Measurements from ENCODE around the gene MYO1E.

MYO1E gene

GRCh38 chr15:59332009-59332408, 40.7 kb downstream of the MYO1E start:
- ChIA-PET POLR2A (no interaction called here), CTCF (interaction anchor here (1.6 to 2.6 kb wide), 3 partner anchors 7 to 17 kb away, joined by 4 to 10 read pairs (median 9); no protein-coding TSS in a partner anchor)
- DNase-seq (ENCODE audit: extremely low spot score) = no peak
- no peak for TF ChIP-seq CTCF (IDR thresholded peaks at IDR 0.05; ENCODE audit: control extremely low read depth, extremely low read depth, low read depth, missing control alignments)

- ChIA-PET CTCF (interaction anchor here (1.0 to 1.6 kb wide), 3 partner anchors 9 to 24 kb away, joined by 3 to 4 read pairs (median 3); no protein-coding TSS in a partner anchor), POLR2A (no interaction called here)
- no peak for TF ChIP-seq CTCF (IDR thresholded peaks at IDR 0.05; ENCODE audit: control extremely low read depth, extremely low read depth, low read depth, missing control alignments)
- DNase-seq (ENCODE audit: extremely low spot score) = no peak
Observed at GRCh38 chr15:59330649-59331048, 42.0 kb downstream of the MYO1E start.

GRCh38 chr15:59329570-59330350, 42.9 kb downstream of the MYO1E start:
- no peak for TF ChIP-seq CTCF (IDR thresholded peaks at IDR 0.05; ENCODE audit: control extremely low read depth, extremely low read depth, low read depth, missing control alignments)
- ChIA-PET POLR2A (interaction anchor here (0.5 kb wide), 1 partner anchor 14 kb away, joined by 6 read pairs; no protein-coding TSS in a partner anchor), CTCF (interaction anchor here (1.0 to 2.1 kb wide), 5 partner anchors 15 to 41 kb away, joined by 3 to 9 read pairs (median 4); no protein-coding TSS in a partner anchor)
- DNase-seq (ENCODE audit: extremely low spot score) = no peak

GRCh38 chr15:59329091-59329490, 43.6 kb downstream of the MYO1E start:
- no peak for DNase-seq (ENCODE audit: extremely low spot score)
- ChIA-PET CTCF (interaction anchor here (0.9 to 2.1 kb wide), 5 partner anchors 9 to 40 kb away, joined by 3 to 9 read pairs (median 4); no protein-coding TSS in a partner anchor), POLR2A (no interaction called here)
- no peak for TF ChIP-seq CTCF (IDR thresholded peaks at IDR 0.05; ENCODE audit: control extremely low read depth, extremely low read depth, low read depth, missing control alignments)

- ChIA-PET CTCF (interaction anchor here (1.0 to 1.2 kb wide), 5 partner anchors 15 to 85 kb away, joined by 3 read pairs; no protein-coding TSS in a partner anchor), POLR2A (no interaction called here)
- peak; percentile 43 for DNase-seq (ENCODE audit: extremely low spot score)
- no peak for TF ChIP-seq CTCF (IDR thresholded peaks at IDR 0.05; ENCODE audit: control extremely low read depth, extremely low read depth, low read depth, missing control alignments)
Observed at GRCh38 chr15:59327942-59328341, 44.7 kb downstream of the MYO1E start.

- ChIA-PET POLR2A (no interaction called here), CTCF (interaction anchor here (0.9 to 1.6 kb wide), 2 partner anchors 23 to 33 kb away, joined by 3 to 4 read pairs; no protein-coding TSS in a partner anchor)
- DNase-seq (ENCODE audit: extremely low spot score) = no peak
- TF ChIP-seq CTCF (IDR thresholded peaks at IDR 0.05; ENCODE audit: control extremely low read depth, extremely low read depth, low read depth, missing control alignments) = no peak
Observed at GRCh38 chr15:59326856-59327255, 45.8 kb downstream of the MYO1E start.
